H9 (cell line): ENCODE measurements around the gene TRIM68. TPM values are rescaled to one million over a fixed set of nuclear protein-coding genes. Genes with fewer than 3 reads are reported as not detected.

Source experiments
- DNase-seq: peaks from one replicate; pipeline ENCODE4 v3.0.0-alpha.2; 2017
- H2AFZ ChIP-seq: one replicate; pipeline ENCODE4 v1.6.1; 2013; ENCODE audit warnings: mild to moderate bottlenecking, low read length, control low read depth, moderate library complexity
- H2AK5ac ChIP-seq: 2 replicates; pipeline ENCODE4 v1.6.1; 2013; ENCODE audit warnings: low read length, control low read depth, mixed read lengths; ENCODE audit not compliant: insufficient read length
- H2BK120ac ChIP-seq: one replicate; pipeline ENCODE4 v1.6.1; 2013; ENCODE audit warnings: low read depth, mild to moderate bottlenecking, low read length, control low read depth, inconsistent platforms; ENCODE audit not compliant: poor library complexity, severe bottlenecking
- H2BK12ac ChIP-seq: 2 replicates; pipeline ENCODE4 v1.6.1; 2013; ENCODE audit warnings: low read length, control low read depth, mixed read lengths, low read depth; ENCODE audit not compliant: insufficient read length
- H2BK15ac ChIP-seq: 2 replicates; pipeline ENCODE4 v1.6.1; 2013; ENCODE audit warnings: low read depth, low read length, control low read depth
- H2BK20ac ChIP-seq: one replicate; pipeline ENCODE4 v1.6.1; 2013; ENCODE audit warnings: low read depth, mild to moderate bottlenecking, low read length, control low read depth, inconsistent platforms; ENCODE audit not compliant: poor library complexity, severe bottlenecking
- H2BK5ac ChIP-seq: 2 replicates; pipeline ENCODE4 v1.6.1; 2013; ENCODE audit warnings: low read length, control low read depth, mixed read lengths; ENCODE audit not compliant: insufficient read length
- H3K14ac ChIP-seq: 2 replicates; pipeline ENCODE4 v1.6.1; 2013; ENCODE audit warnings: low read length, control low read depth; ENCODE audit not compliant: insufficient read depth
- H3K18ac ChIP-seq: 2 replicates; pipeline ENCODE4 v1.6.1; 2013; ENCODE audit warnings: low read depth, mild to moderate bottlenecking, mixed read lengths, low read length, control low read depth; ENCODE audit not compliant: insufficient read length
- H3K23ac ChIP-seq: 2 replicates; pipeline ENCODE4 v1.6.1; 2013; ENCODE audit warnings: low read length, control low read depth, mixed read lengths, low read depth; ENCODE audit not compliant: insufficient read length
- H3K23me2 ChIP-seq: 2 replicates; pipeline ENCODE4 v1.6.1; 2013; ENCODE audit warnings: low read depth, mild to moderate bottlenecking, mixed read lengths, low read length, control low read depth; ENCODE audit not compliant: insufficient read length, poor library complexity, severe bottlenecking
- H3K27ac ChIP-seq: 2 replicates; pipeline ENCODE4 v1.5.1; 2013; ENCODE audit warnings: low read length, control low read depth, mixed read lengths, low read depth; ENCODE audit not compliant: insufficient read length
- H3K27me3 ChIP-seq: 2 replicates; pipeline ENCODE4 v1.6.1; 2013; ENCODE audit warnings: low read length, control low read depth, inconsistent platforms; ENCODE audit not compliant: insufficient read depth
- H3K4ac ChIP-seq: 2 replicates; pipeline ENCODE4 v1.6.1; 2013; ENCODE audit warnings: low read depth, mild to moderate bottlenecking, control low read depth, inconsistent platforms, low read length, moderate library complexity
- H3K4me1 ChIP-seq: 2 replicates; pipeline ENCODE4 v1.6.1; 2013; ENCODE audit warnings: low read length, control low read depth, inconsistent platforms; ENCODE audit not compliant: insufficient read depth
- H3K4me2 ChIP-seq: 2 replicates; pipeline ENCODE4 v1.6.1; 2013; ENCODE audit warnings: low read length, control low read depth, mixed read lengths; ENCODE audit not compliant: insufficient read length, insufficient read depth
- H3K56ac ChIP-seq: 2 replicates; pipeline ENCODE4 v1.6.1; 2013; ENCODE audit warnings: low read depth, mild to moderate bottlenecking, mixed read lengths, low read length, control low read depth; ENCODE audit not compliant: insufficient read length
- H3K79me1 ChIP-seq: 2 replicates; pipeline ENCODE4 v1.6.1; 2013; ENCODE audit warnings: low read depth, mild to moderate bottlenecking, moderate library complexity, low read length, control low read depth, inconsistent platforms; ENCODE audit not compliant: insufficient read depth, poor library complexity, severe bottlenecking
- H3K79me2 ChIP-seq: 2 replicates; pipeline ENCODE4 v1.6.1; 2013; ENCODE audit warnings: low read length, control low read depth, inconsistent platforms; ENCODE audit not compliant: insufficient read depth
- H3K9ac ChIP-seq: 2 replicates; pipeline ENCODE4 v1.6.1; 2013; ENCODE audit warnings: low read length, control low read depth, mixed read lengths; ENCODE audit not compliant: insufficient read length; ENCODE audit errors: extremely low read depth
- H3K9me3 ChIP-seq: one replicate; pipeline ENCODE4 v1.6.1; 2013; ENCODE audit warnings: low read depth, low read length, inconsistent platforms; ENCODE audit not compliant: control insufficient read depth
- H3T11ph ChIP-seq: one replicate; pipeline ENCODE4 v1.6.1; 2013; ENCODE audit warnings: mild to moderate bottlenecking, low read length, control low read depth, inconsistent platforms
- H4K20me1 ChIP-seq: one replicate; pipeline ENCODE4 v1.6.1; 2013; ENCODE audit not compliant: control insufficient read depth, insufficient read length, insufficient read depth
- H4K5ac ChIP-seq: 2 replicates; pipeline ENCODE4 v1.6.1; 2013; ENCODE audit warnings: low read depth, mild to moderate bottlenecking, mixed read lengths, low read length, control low read depth; ENCODE audit not compliant: insufficient read length
- H4K8ac ChIP-seq: replicated peaks from 2 replicates; pipeline ENCODE4 v1.6.1; 2013; ENCODE audit warnings: low read length, control low read depth, mixed read lengths, low read depth; ENCODE audit not compliant: insufficient read length
- H4K91ac ChIP-seq: 2 replicates; pipeline ENCODE4 v1.6.1; 2013; ENCODE audit warnings: low read depth, mild to moderate bottlenecking, moderate library complexity, mixed read lengths, low read length, control low read depth; ENCODE audit not compliant: insufficient read length
- H3K27ac Mint-ChIP-seq, 3 experiments: 2 replicates in 2 of 3; 3 replicates in 1 of 3; pipeline ENCODE4 v1.8.0; 2020 to 2021; ENCODE audit warnings: mixed read lengths in 3 of 3, mild to moderate bottlenecking in 1 of 3, moderate library complexity in 1 of 3
- H3K27me3 Mint-ChIP-seq: 2 replicates; pipeline ENCODE4 v1.8.0; 2021; ENCODE audit warnings: low read depth, mild to moderate bottlenecking, moderate library complexity, mixed read lengths
- H3K36me3 Mint-ChIP-seq, 3 experiments: 2 replicates in 2 of 3; 3 replicates in 1 of 3; pipeline ENCODE4 v1.8.0; 2020 to 2021; ENCODE audit warnings: low read depth in 3 of 3, mixed read lengths in 3 of 3; ENCODE audit not compliant: insufficient read depth in 1 of 3
- H3K4me1 Mint-ChIP-seq, 2 experiments: 2 replicates each; pipeline ENCODE4 v1.8.0; 2020; ENCODE audit warnings: mixed read lengths in 2 of 2
- H3K4me3 Mint-ChIP-seq, 2 experiments: 2 replicates in 1 of 2; 3 replicates in 1 of 2; pipeline ENCODE4 v1.8.0; 2020 to 2021; ENCODE audit warnings: mild to moderate bottlenecking in 2 of 2, mixed read lengths in 2 of 2, moderate library complexity in 1 of 2
- H3K9me3 Mint-ChIP-seq, 2 experiments: 2 replicates in 1 of 2; 3 replicates in 1 of 2; pipeline ENCODE4 v1.8.0; 2020; ENCODE audit warnings: mild to moderate bottlenecking in 2 of 2, mixed read lengths in 2 of 2, moderate library complexity in 1 of 2
- WGBS: extraction: QIAGEN DNeasy Blood & Tissue Kit; methylation state at CpG from one replicate; pipeline ENCODE4 v1.1.7; 2013; ENCODE audit warnings: missing lambda C conversion rate, low lambda C conversion rate, mixed read lengths; ENCODE audit not compliant: insufficient read length; ENCODE audit errors: extremely low coverage; 5-methylcytosine and 5-hydroxymethylcytosine counted together
- total RNA-seq: library from RNA; stranded (reverse); gene quantifications from 2 replicates; pipeline ENCODE4 v1.2.1, GENCODE V29; 2021
- TF ChIP-seq, protein P1 (sequence below): fragments of 200-600 bp; sonication (generic); conservative IDR thresholded peaks from 3 replicates; pipeline ENCODE4 v1.8.0; 2021; ENCODE audit warnings: antibody characterized with exemption, mild to moderate bottlenecking

TRIM68 gene
- total RNA-seq, 1 experiment from 2014 or later: 9.9 TPM

DNA sequence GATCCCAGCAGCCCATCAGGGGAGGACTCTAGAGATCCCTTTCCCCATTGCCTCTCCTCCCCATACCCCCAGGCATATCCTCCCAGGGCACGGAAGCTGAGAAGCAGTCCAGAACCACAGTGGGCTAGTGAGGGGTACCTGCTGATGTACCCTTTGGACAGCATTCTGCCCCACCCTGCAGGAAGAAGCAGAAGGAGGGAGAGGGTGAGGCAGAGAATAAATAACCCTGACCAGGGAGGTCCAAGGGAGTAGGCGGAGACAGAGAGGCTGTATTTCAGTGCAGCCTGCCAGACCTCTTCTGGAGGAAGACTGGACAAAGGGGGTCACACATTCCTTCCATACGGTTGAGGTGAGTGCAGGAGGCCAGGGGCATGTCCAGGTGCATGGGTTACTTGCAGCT lies 35.7 kb upstream of the TRIM68 start, which contains the start of gene OR51E1:
TSS of gene OR51E1 (plus strand) at position 301 of the 400 bp plus-strand sequence. CDS start 8,545 bp downstream, outside the sequence.
- no peaks in the 10 kb centered on the region for H3K27me3 ChIP-seq
- no peak within 1 kb of the TSS for H2AFZ ChIP-seq

More for the DNA sequence above, 35.7 kb upstream of the TRIM68 start, which contains the start of gene OR51E1:
- Histone ChIP-seq H2BK15ac (no peak within 1 kb of the TSS), H2BK20ac (no peak within 1 kb of the TSS), H3K27ac (no peak within 1 kb of the TSS), H3K14ac (no peak within 1 kb of the TSS), H3K4ac (no peak within 1 kb of the TSS), H3K56ac (no peak within 1 kb of the TSS), H3K23ac (no peak within 1 kb of the TSS), H3K9me3 (no peaks in the 10 kb centered on the region), H2AK5ac (no peak within 1 kb of the TSS), H3K4me1 (no peaks in the 10 kb centered on the region), H4K8ac (no peak within 1 kb of the TSS), H2BK12ac (no peak within 1 kb of the TSS), H2BK120ac (no peak within 1 kb of the TSS), H4K20me1 (no peaks in the 10 kb centered on the region), H3K23me2 (no peaks in the 10 kb centered on the region), H4K91ac (no peak within 1 kb of the TSS), H3K9ac (no peak within 1 kb of the TSS), H3K79me1 (no peaks in the 10 kb centered on the region), H4K5ac (no peak within 1 kb of the TSS), H2BK5ac (no peak within 1 kb of the TSS), H3T11ph (no peak within 1 kb of the TSS), H3K79me2 (no peaks in the 10 kb centered on the region), H3K4me2 (no peak within 1 kb of the TSS), H3K18ac (no peak within 1 kb of the TSS)
- Mint-ChIP-seq H3K27me3 (peaks cover 1% of the 10 kb centered on the region), H3K9me3 (no peaks in the 10 kb centered on the region), H3K4me3 (no peak within 1 kb of the TSS), H3K27ac (no peak within 1 kb of the TSS; a peak in 1 of 7 replicates), H3K36me3 (no peaks in the 10 kb centered on the region), H3K4me1 (peaks cover 3 to 11% of the 10 kb centered on the region in 2 experiments; a peak in 3 of 4 replicates)
- DNase-seq: no peak
- WGBS: no CpG with 5 or more reads among the region's 3 CpGs
- TF ChIP-seq, protein P1, sequence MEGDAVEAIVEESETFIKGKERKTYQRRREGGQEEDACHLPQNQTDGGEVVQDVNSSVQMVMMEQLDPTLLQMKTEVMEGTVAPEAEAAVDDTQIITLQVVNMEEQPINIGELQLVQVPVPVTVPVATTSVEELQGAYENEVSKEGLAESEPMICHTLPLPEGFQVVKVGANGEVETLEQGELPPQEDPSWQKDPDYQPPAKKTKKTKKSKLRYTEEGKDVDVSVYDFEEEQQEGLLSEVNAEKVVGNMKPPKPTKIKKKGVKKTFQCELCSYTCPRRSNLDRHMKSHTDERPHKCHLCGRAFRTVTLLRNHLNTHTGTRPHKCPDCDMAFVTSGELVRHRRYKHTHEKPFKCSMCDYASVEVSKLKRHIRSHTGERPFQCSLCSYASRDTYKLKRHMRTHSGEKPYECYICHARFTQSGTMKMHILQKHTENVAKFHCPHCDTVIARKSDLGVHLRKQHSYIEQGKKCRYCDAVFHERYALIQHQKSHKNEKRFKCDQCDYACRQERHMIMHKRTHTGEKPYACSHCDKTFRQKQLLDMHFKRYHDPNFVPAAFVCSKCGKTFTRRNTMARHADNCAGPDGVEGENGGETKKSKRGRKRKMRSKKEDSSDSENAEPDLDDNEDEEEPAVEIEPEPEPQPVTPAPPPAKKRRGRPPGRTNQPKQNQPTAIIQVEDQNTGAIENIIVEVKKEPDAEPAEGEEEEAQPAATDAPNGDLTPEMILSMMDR: no peak
